HK-2 (cell line): ENCODE results near the gene MIB2.

ENCODE experiments used
- DNase-seq: peaks from one replicate; pipeline ENCODE4 v3.0.0-alpha.2; 2018; ENCODE audit not compliant: unreplicated experiment

Gene MIB2

DNA sequence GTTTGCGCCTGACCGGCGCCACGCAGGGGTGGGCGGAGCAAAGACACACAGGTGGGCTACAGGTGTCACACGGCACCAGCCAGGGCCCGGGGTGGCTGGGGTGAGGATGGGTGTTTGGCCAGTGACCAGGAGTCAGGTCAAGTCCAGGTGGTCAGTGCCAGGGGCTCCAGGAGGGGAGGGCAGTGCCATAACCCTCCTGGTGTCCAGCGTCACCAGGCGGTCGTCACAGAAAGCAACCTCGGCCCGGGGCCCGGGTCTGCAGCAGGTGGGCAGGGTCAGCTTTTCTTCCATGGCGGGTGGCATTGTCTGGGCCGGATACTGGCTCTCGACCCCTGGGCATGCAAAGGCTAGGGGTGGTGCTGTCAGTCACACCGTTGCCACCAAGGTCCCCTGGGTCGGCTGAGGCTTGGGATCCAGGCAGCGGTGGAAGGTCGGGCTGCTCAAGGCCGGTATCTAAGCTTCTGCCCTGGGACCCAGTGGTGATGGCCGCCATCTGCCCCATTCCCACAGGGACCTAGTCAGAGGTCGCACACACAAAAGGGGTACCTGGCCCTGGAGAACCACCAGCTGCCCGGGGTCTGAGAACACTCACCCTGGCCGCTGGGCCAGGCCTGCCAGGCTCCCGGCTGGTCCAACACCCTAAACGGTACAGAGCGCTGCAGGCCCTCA is 17.1 kb upstream of the MIB2 start:
- DNase-seq, result no peak

DNA sequence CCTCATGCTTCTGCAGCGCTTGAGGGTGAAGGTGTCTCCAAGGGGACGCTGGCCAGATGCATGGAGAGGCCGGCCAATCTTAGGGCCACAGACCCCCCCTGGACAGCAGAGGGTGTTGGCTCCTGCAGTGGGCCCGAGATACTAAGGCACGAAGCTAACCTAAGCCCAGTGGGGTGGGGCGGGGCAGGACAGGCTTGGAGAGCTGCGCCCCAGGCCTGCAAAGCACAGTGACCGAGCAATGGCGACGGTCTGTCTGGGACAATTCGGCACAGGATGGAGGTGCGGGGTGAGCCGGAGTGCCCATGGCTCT is 16.6 kb upstream of the MIB2 start:
- no peak for DNase-seq

DNA sequence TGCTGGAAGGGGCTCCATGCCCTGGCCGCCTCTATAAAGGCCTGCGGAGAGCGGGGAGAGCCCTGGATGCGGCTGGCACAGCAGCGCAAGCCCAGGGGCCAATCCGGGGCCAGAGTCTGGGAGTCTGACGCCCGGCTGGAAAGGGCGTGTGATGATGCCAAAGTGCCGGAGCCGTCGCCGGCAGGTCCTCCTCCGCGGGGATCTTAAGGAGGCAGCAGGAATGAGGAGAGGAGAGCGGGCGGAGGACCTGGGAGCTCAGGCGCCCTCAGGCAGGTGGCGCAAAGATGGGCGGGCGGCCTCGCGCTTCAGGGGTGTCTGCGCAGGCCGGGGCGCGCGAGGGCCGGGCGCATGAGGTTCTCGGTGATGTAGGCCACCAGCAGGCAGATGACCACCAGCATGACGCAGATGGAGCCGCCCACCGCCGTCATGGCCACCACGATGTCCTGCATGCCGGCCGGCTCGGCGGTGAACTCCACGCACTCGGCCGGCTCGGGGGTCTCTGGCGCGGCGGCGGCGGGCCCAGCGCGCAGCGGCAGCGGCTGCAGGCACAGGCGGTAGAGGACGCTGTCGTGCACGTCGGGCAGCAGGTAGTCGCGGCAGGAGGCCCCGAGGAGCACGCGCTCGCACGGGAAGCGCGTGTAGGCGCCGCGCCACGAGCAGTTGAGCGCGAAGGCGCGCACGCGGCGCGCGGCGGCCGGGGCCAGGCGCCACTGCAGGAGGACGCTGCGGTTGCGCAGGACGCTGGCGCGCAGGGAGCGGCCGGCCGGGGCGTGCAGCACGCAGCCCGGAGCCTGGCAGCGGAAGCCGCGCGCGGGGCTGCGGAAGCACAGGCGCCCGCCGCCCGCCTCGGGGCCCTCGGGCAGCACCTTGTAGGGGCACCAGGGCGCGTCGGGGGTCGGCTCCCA is 16.0 kb upstream of the MIB2 start:
- DNase-seq, result no peak

DNA sequence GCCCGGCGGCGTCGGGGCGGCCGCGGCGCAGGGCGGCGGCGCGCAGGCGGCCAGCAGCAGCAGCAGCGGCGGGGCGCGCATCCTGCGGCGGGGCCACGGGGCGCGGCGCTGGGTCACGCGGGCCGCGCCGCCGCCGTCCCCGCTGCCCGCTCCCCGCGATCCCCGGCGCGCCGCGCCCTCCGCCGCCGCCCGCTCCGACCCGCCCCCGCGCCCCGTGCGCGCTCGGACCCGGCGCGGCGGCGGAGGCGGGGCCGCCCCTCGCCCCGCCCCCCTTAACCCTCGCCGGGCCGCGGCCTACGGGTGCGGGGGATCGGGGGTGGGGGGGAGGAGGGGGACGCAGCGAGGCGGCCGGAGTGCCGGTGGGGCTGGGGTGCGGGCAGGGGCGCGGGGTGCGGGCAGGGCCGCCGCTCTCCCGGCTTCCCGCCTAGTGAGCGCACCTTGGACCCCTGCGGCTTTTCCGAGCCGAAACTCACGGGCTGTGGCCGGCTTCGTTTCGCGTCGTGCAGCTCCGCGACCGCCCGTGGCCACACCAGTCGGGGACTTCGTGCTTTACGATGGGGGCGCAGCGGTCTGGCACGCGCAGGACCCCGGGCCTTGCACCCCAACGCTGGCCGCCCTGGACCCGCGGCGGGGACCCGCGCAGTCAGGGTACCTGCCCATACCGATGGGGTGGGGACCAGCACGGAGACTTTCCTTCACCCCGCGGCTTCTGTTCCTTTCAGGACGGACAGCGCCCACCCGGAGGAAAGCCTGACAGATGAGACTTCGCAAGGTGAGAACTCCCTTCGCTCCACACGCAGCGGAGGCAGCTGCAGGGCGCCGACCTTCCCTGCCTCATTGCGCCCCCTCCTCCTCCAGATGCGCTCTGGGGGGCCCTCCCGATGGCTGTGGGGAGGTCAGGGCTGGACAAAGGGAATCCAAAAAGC is 15.1 kb upstream of the MIB2 start, which contains the start of gene FNDC10:
Gene FNDC10 (minus strand): TSS at position 201 of the 926 bp plus-strand sequence. CDS start 120 bp downstream, at position 81.
- DNase-seq, result no peak

DNA sequence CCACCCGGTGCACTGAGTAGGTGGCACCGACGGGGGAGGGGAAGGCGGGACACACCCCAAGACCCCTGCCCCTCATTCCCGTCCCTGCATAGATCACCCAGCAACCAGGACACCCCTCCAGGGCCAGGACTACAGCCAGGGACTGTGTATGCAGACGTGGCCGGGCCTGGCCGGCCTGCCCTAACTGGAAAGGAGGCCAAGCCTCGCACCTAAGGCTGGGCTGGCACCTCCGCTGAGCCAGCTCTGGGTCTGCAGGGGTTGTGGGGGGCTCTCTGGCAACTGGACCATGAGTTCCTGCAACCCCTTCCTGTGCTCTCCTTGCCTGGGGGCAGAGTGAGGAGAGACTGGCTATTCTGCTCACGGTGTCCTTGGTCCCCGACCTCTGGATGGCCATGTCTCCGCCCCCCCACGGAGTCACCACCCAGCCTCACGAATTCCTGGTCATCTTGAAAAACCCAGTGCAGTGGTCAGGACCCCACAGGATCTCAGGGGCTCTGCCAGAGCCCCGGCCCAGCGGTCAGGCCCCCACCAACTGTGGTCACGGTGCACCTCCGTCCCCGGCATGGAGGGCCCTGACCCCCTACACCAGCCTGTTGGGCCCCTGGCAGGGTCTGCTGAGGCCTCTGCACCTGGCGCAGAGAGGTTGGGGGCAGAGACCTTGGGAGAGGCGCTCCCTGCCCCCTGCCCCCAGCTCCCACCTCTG is 14.3 kb upstream of the MIB2 start:
- DNase-seq, result no peak

DNA sequence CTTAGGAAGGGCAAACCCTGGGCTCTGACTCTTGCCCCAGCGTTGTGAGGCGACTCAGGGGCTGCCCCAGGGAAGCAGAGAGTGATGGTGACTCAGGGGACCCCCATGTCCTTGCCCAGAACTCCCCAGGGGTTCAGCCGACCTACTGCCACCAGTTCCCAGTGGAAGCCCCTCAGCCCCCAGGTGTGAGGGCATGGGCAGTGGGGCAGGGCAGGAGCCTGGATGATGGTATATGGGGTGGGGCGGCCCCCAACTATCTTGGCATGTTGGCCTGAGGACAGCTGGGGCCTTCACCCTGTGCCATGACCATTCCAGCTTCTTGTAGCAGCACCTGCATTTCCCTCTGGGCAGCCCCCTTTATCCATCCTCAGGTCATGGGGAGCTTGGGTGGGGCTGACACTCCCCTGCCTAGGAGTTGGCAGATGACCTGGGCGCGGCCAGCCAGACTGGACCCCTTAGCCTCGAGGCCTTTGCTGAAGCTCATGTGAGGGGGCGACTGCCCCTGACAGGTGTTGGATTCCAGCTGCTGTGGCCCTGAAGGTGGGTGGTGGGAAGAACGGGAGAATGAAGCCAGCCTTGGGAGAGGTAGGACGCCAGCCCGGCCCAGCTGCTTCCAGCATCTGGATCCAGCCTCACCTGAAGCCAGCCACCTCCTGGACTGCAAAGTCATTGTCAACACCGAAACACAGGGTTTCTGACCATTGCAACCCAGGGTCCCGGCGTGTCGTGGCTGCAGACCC is 13.6 kb upstream of the MIB2 start:
- no peak for DNase-seq

DNA sequence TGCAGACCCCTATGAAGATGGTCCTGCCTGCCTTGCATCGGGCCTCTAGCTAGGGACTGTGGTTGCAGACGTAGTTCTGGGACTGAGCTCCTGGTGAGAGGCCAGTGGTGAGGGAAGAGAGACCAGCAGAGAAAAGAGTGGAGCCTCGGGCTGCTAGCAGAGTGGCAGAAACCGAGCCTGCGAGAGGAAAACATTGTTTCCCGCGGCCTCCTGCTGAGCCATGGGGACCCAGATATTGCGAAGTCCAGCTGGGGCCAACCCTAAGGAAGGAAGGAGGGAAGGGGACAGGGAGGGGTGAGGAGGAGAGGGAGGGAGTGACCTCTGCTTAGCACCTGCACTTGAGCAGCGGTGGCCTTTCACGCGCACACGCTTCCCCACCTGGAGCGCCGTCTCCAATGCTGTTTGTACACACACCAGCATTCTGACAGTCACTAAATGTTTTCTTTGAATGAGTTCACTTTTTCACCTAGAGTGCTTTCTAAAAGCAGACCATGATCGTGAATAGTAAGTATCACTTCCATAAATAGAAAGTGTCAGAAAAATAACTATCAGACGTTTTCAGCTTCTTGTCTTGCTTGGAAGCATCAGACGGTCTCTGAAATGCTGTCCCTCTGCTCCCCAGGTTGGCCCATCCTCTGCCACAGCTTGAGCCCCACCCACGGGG is 12.9 kb upstream of the MIB2 start:
- DNase-seq, result no peak

DNA sequence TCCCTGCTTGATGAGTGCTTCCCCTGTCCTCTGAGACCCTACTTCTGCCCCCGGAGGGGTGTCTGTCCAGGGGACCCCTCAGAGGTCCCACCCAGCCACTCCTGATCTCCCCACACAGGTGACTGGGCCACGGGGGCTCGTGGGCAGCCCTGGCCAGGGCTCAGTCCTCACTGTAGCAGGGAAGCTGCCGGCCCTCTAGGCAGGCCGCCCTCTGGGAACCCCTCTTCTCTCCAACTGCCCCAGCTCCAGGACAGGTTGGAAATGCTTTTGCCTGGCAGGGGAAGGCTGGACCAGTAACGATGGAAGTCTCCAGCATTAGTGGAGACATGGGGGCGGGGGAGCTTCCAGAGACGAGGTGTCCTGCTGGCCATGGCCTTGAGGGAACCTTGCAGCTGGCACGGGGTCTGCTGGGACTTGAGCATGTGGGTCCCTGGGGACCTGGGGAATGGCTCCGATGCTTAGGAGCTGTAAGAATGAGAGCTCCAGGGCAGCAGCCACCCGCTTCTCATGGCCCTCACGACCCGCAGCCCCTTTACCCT is 12.3 kb upstream of the MIB2 start:
- no peak for DNase-seq

DNA sequence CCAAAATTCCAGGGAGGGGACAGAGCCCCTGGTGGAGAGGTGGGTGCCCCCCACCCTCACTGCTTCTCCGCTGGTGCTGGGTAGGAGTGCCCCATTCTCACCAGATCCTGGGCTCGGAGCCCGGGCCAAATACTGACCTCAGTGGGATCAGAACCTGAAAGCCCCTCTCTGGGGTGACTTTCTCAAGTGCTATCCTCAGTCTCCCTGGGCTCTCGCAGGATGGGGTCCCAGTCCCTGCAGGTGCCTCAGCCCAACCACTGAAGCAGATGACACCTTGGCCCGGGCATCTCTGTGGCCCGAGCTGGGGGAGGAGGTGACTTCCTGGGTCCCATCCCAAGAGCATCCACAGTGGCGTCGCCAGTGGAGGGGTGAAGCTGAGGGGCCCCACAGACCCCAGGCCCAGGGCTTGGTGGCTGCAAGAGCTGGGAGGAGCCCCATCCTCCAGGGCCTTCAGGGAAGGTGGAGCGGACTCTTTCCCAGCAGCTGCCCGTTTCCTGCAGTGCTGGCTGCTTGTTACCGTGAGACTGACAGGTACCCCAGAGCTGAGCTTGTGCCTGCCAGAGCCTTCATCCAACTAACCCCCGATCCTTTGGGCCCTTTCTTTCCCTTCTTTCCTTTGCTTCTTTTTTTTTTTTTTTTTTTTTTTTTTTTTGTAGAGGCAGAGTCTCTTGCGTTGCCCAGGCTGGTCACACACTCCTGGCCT is 11.5 kb upstream of the MIB2 start:
- no peak for DNase-seq

DNA sequence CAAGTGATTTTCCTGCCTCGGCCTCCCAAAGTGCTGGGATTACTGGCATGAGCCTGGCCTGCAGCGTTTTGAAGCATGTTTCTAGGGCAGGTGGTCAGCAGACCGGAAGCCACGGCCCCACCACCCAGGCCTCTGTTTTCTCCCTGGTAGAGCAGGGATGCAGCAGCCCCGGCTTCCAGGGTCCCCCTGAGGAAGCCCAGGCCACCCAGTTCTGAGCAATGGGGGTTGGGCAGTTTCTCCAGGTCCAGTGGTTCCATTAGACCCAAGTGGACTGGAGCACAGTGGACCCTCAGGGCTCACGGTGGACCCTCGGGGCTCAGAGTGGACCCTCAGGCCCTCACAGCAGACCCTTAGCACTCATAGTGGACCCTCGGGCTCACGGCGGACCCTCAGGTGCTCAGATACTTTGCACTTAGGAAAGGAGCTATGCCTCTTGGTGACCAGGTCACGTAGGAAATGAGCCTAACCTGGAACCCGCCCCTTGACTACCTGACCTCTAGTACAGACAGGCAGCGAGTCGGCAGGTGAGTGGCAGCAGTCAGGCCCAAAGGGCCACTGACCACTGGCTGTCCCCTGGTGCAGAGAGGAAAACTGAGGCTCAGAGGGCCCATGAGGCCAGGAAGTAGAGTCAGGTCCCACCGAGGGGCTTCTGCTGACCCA is 10.8 kb upstream of the MIB2 start:
- no peak for DNase-seq

DNA sequence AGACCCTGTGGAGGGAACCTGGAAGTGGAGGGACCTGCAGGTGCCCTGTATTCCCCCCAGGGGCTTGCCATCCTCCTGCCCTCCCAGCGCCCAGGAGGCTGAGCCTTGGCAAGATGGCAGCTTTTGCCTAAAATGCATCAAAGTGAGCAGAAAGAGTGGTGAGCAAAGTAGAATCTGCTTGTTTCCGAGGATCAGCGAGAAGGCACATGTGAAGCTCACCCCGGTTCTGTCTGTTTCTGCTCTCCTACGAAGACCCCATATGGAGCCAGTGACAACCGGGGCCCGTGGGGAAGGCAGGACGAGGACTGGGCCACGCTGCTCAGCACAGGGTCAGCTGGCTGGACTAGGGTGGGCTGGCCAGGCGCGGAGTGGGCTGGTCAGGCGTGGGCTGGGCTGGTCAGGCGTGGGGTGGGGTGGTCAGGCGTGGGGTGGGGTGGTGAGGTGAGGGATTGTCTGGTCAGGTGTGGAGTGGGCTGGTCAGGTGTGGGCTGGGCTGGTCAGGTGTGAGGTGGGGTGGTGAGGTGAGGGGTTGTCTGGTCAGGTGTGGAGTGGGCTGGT is 10.2 kb upstream of the MIB2 start:
- no peak for DNase-seq

DNA sequence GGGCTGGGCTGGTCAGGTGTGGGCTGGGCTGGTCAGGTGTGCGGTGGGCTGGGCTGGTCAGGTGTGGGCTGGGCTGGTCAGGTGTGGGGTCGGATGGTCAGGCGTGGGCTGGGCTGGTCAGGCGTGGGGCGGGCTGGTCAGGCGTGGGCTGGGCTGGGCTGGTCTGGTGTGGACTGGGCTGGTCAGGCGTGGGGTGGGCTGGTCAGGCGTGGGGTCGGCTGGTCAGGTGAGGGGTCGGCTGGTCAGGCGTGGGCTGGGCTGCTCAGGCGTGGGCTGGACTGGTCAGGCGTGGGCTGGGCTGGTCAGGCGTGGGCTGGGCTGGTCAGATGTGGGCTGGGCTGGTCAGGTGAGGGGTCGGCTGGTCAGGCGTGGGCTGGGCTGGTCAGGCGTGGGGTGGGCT is 9.6 kb upstream of the MIB2 start:
- DNase-seq, result no peak

DNA sequence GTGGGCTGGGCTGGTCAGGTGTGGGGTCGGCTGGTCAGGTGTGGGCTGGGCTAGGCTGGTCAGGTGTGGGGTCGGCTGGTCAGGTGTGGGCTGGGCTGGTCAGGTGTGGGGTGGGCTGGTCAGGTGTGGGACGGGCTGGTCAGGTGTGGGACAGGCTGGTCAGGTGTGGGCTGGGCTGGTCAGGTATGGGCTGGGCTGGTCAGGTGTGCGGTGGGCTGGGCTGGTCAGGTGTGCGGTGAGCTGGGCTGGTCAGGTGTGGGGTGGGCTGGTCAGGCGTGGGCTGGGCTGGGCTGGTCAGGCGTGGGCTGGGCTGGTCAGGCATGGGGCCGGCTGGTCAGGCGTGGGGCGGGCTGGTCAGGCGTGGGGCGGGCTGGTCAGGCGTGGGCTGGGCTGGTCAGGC is 9.1 kb upstream of the MIB2 start:
- DNase-seq, result no peak

DNA sequence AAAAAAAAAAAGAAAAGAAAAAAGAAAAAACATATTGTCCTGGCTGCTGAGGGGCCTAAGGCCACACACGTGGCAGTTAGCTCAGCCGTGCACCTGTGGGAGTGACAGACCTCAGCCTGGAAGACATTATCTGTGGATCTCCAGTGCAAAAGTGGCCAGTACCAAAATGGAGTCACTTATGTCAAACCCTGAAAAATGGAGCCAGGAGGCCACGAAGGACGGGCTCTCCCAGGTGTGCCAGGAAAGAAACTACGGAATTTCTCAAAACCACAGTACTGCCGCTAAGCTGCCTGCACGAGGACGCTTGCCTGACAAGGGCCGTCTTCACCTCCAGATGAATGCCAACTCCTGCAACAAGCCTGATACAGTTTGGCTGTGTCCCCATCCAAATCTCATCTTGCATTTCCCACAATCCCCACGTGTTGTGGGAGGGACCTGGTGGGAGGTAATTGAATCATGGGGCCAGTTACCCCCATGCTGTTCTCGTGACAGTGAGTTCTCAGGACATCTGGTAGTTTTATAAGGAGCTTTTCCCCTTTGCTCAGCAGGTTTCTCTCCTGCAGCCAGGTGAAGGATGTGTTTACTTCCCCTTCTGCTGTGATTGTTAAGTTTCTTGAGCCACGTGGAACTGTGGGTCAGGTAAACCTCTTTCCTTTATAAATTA is 5.3 kb upstream of the MIB2 start:
- DNase-seq, result no peak

DNA sequence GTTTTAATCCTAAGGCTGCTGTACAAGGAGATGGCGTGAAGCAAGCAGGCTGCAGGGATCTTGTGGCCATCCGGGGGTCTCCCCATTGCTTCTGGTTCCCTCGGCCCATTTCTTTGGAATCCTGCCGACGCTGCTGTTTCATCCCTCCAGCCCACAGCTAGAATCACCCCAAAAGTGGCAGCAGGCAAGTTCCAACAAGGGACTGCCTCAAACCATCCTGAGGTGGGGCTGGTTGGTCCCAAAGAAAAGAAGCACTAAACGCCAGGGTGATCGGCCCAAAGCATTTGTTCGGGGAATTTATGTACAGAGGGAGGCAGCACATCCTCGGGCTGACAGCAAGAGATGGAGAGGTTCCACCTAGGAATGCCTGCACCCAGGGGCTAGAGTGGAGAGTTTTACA is 4.5 kb upstream of the MIB2 start:
- no peak for DNase-seq

DNA sequence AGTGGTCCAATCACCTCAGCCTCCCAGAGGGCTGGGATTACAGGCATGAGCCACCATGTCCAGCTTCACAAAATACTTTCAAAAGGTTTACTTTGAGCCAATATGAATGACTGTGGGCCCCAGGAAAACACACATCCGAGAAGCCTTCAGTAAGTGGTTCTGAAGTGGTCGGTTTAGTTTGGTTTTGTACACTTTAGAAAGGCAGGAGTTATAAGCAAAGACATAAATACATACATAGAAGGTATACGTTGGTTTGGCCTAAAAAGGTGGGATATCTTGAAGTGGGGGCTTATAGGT is 3.2 kb upstream of the MIB2 start:
- DNase-seq, result no peak

DNA sequence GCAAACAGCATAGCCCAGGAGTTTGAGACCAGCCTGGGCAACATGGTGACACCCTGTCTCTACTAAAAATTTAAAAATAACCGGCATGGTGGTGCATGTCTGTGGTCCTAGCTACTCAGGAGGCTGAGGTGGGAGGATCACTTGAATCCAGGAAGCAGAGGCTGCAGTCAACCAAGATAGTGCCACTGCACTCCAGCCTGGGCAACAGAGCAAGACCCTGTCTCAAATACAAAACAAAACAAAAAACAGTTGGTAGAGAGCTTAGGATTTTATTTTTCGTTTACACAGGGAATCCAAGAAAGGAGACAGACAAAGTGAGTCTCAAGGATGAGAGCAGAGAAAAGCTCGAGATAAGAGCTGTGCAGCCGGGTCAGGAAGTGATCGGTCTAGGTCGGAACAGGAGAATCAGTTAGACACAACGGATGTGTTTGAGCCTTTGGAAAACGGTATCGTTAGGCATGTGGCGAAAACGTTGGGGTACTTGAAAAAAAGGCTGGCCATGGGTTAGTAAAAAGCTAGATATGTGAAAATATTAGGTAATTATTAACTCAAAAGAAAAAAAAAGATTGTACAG is 1.7 kb upstream of the MIB2 start:
- DNase-seq, result no peak
